Neural cell (in vitro differentiated cells): ENCODE measurements around the gene MRC2.

Experiments used
- MXI1 ChIP-seq: fragments of 450-650 bp; conservative IDR thresholded peaks from 2 replicates; pipeline ENCODE4 v1.6.1; 2014; ENCODE audit warnings: antibody characterized with exemption, mild to moderate bottlenecking; ENCODE audit not compliant: poor library complexity, severe bottlenecking
- RAD21 ChIP-seq: fragments of 450-650 bp; conservative IDR thresholded peaks from 2 replicates; pipeline ENCODE4 v1.6.1; 2014; ENCODE audit warnings: antibody characterized with exemption, mild to moderate bottlenecking, moderate library complexity
- TAF1 ChIP-seq: IDR thresholded peaks from 2 replicates; pipeline ENCODE4 v1.6.1; 2012; ENCODE audit warnings: low read depth
- TF ChIP-seq, protein P1 (sequence below): fragments of 450-650 bp; IDR thresholded peaks from 2 replicates; pipeline ENCODE4 v1.5.1; 2014; ENCODE audit warnings: antibody characterized with exemption, mild to moderate bottlenecking, moderate library complexity; ENCODE audit not compliant: poor library complexity, severe bottlenecking

DNA sequence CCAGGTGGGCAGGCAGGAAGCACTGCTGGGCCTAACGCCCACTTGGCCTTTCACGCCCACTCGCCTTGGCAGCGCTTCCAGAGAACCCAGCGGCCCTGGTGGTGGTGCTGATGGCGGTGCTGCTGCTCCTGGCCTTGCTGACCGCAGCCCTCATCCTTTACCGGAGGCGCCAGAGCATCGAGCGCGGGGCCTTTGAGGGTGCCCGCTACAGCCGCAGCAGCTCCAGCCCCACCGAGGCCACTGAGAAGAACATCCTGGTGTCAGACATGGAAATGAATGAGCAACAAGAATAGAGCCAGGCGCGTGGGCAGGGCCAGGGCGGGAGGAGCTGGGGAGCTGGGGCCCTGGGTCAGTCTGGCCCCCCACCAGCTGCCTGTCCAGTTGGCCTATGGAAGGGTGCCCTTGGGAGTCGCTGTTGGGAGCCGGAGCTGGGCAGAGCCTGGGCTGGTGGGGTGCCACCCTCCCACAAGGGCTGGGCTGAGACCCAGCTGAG lies 64.7 kb downstream of the MRC2 start:
- TF ChIP-seq, protein P1, sequence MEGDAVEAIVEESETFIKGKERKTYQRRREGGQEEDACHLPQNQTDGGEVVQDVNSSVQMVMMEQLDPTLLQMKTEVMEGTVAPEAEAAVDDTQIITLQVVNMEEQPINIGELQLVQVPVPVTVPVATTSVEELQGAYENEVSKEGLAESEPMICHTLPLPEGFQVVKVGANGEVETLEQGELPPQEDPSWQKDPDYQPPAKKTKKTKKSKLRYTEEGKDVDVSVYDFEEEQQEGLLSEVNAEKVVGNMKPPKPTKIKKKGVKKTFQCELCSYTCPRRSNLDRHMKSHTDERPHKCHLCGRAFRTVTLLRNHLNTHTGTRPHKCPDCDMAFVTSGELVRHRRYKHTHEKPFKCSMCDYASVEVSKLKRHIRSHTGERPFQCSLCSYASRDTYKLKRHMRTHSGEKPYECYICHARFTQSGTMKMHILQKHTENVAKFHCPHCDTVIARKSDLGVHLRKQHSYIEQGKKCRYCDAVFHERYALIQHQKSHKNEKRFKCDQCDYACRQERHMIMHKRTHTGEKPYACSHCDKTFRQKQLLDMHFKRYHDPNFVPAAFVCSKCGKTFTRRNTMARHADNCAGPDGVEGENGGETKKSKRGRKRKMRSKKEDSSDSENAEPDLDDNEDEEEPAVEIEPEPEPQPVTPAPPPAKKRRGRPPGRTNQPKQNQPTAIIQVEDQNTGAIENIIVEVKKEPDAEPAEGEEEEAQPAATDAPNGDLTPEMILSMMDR, result no peak
- TF ChIP-seq TAF1 (no peak), MXI1 (no peak), RAD21 (no peak)
